WTC11 (cell line): ENCODE results near the gene CLDN7. TPM values are rescaled to one million over a fixed set of nuclear protein-coding genes. Genes with fewer than 3 reads are reported as not detected.

ENCODE experiments used
- ATF1 ChIP-seq: sonication (generic); formaldehyde crosslinking; IDR thresholded peaks from 2 replicates; pipeline ENCODE4 v1.8.1; 2023; ENCODE audit warnings: mild to moderate bottlenecking, moderate library complexity, missing genetic modification reagents
- CREB1 ChIP-seq: sonication (generic); formaldehyde crosslinking; IDR thresholded peaks from 2 replicates; pipeline ENCODE4 v1.8.0; 2023; ENCODE audit warnings: mild to moderate bottlenecking, missing genetic modification reagents
- CREM ChIP-seq: sonication (generic); formaldehyde crosslinking; IDR thresholded peaks from 2 replicates; pipeline ENCODE4 v1.8.1; 2022; ENCODE audit warnings: mild to moderate bottlenecking, missing genetic modification reagents, moderate library complexity
- E2F5 ChIP-seq: sonication (generic); formaldehyde crosslinking; IDR thresholded peaks from 2 replicates; pipeline ENCODE4 v1.8.1; 2022; ENCODE audit warnings: mild to moderate bottlenecking, moderate library complexity, missing genetic modification reagents
- ESRRA ChIP-seq: sonication (generic); formaldehyde crosslinking; IDR thresholded peaks from 2 replicates; pipeline ENCODE4 v1.8.1; 2022; ENCODE audit warnings: mild to moderate bottlenecking, missing genetic modification reagents, borderline replicate concordance
- HMGXB4 ChIP-seq: sonication (generic); formaldehyde crosslinking; IDR thresholded peaks from 2 replicates; pipeline ENCODE4 v1.8.1; 2023; ENCODE audit warnings: mild to moderate bottlenecking, moderate library complexity, missing genetic modification reagents
- IRF2 ChIP-seq: sonication (generic); formaldehyde crosslinking; IDR thresholded peaks from 2 replicates; pipeline ENCODE4 v1.8.0; 2022; ENCODE audit warnings: low read depth, missing genetic modification reagents, borderline replicate concordance
- NFATC4 ChIP-seq: fragments of 250-450 bp; sonication (Bioruptor Pico); IDR thresholded peaks from 2 replicates; pipeline ENCODE4 v1.9.0; 2021; ENCODE audit warnings: mild to moderate bottlenecking
- PRDM15 ChIP-seq: sonication (generic); formaldehyde crosslinking; IDR thresholded peaks from 2 replicates; pipeline ENCODE4 v1.8.0; 2022; ENCODE audit warnings: missing genetic modification reagents
- PREB ChIP-seq: sonication (generic); formaldehyde crosslinking; IDR thresholded peaks from 2 replicates; pipeline ENCODE4 v1.8.1; 2022; ENCODE audit warnings: mild to moderate bottlenecking, missing genetic modification reagents, moderate library complexity, borderline replicate concordance
- PRRX2 ChIP-seq: fragments of 250-450 bp; sonication (Bioruptor Pico); IDR thresholded peaks from 2 replicates; pipeline ENCODE4 v1.8.0; 2021; ENCODE audit warnings: mild to moderate bottlenecking
- RELA ChIP-seq: sonication (generic); formaldehyde crosslinking; IDR thresholded peaks from 2 replicates; pipeline ENCODE4 v1.8.1; 2022; ENCODE audit warnings: missing genetic modification reagents, mild to moderate bottlenecking, borderline replicate concordance
- RORB ChIP-seq: fragments of 250-450 bp; sonication (Bioruptor Pico); IDR thresholded peaks from 2 replicates; pipeline ENCODE4 v1.9.0; 2021; ENCODE audit warnings: mild to moderate bottlenecking
- SOX15 ChIP-seq: fragments of 250-450 bp; sonication (Bioruptor Pico); IDR thresholded peaks from 2 replicates; pipeline ENCODE4 v1.9.0; 2021; ENCODE audit warnings: mild to moderate bottlenecking
- TEAD4 ChIP-seq: sonication (generic); formaldehyde crosslinking; IDR thresholded peaks from 2 replicates; pipeline ENCODE4 v1.8.0; 2022; ENCODE audit warnings: mild to moderate bottlenecking, missing genetic modification reagents
- TP53 ChIP-seq: sonication (generic); formaldehyde crosslinking; IDR thresholded peaks from 2 replicates; pipeline ENCODE4 v1.8.1; 2023; ENCODE audit warnings: mild to moderate bottlenecking, missing genetic modification reagents
- ZNF121 ChIP-seq: sonication (generic); formaldehyde crosslinking; IDR thresholded peaks from 2 replicates; pipeline ENCODE4 v1.8.0; 2023; ENCODE audit warnings: missing genetic modification reagents
- ZNF671 ChIP-seq: fragments of 250-450 bp; sonication (Bioruptor Pico); IDR thresholded peaks from 2 replicates; pipeline ENCODE4 v1.8.0; 2021; ENCODE audit warnings: mild to moderate bottlenecking
- total RNA-seq: library from RNA; stranded (reverse); gene quantifications from 3 replicates; pipeline ENCODE4 v1.2.3, GENCODE V29; 2021
- TF ChIP-seq, protein P1 (sequence below): sonication (generic); formaldehyde crosslinking; IDR thresholded peaks from 2 replicates; pipeline ENCODE4 v1.8.1; 2023; ENCODE audit warnings: mild to moderate bottlenecking, missing genetic modification reagents, borderline replicate concordance
- TF ChIP-seq, protein P2 (sequence below): sonication (generic); formaldehyde crosslinking; IDR thresholded peaks from 2 replicates; pipeline ENCODE4 v1.8.1; 2023; ENCODE audit warnings: mild to moderate bottlenecking, missing genetic modification reagents
- TF ChIP-seq, protein P3 (sequence below): sonication (generic); formaldehyde crosslinking; IDR thresholded peaks from 2 replicates; pipeline ENCODE4 v1.8.1; 2023; ENCODE audit warnings: mild to moderate bottlenecking, missing genetic modification reagents, moderate library complexity
- TF ChIP-seq, protein P4 (sequence below): sonication (generic); formaldehyde crosslinking; IDR thresholded peaks from 2 replicates; pipeline ENCODE4 v1.8.0; 2022; ENCODE audit warnings: mild to moderate bottlenecking, missing genetic modification reagents
- TF ChIP-seq, protein P5 (sequence below): sonication (generic); formaldehyde crosslinking; IDR thresholded peaks from 2 replicates; pipeline ENCODE4 v1.8.0; 2022; ENCODE audit warnings: mild to moderate bottlenecking, missing genetic modification reagents

CLDN7 gene
- total RNA-seq, 1 experiment from 2014 or later: 136 TPM

- TF ChIP-seq, protein P1, sequence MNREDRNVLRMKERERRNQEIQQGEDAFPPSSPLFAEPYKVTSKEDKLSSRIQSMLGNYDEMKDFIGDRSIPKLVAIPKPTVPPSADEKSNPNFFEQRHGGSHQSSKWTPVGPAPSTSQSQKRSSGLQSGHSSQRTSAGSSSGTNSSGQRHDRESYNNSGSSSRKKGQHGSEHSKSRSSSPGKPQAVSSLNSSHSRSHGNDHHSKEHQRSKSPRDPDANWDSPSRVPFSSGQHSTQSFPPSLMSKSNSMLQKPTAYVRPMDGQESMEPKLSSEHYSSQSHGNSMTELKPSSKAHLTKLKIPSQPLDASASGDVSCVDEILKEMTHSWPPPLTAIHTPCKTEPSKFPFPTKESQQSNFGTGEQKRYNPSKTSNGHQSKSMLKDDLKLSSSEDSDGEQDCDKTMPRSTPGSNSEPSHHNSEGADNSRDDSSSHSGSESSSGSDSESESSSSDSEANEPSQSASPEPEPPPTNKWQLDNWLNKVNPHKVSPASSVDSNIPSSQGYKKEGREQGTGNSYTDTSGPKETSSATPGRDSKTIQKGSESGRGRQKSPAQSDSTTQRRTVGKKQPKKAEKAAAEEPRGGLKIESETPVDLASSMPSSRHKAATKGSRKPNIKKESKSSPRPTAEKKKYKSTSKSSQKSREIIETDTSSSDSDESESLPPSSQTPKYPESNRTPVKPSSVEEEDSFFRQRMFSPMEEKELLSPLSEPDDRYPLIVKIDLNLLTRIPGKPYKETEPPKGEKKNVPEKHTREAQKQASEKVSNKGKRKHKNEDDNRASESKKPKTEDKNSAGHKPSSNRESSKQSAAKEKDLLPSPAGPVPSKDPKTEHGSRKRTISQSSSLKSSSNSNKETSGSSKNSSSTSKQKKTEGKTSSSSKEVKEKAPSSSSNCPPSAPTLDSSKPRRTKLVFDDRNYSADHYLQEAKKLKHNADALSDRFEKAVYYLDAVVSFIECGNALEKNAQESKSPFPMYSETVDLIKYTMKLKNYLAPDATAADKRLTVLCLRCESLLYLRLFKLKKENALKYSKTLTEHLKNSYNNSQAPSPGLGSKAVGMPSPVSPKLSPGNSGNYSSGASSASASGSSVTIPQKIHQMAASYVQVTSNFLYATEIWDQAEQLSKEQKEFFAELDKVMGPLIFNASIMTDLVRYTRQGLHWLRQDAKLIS (CRISPR knock-in tag): peak; percentile 34; the same call in 1 of the 2 replicates
- 0 out of 2 replicates have a peak, but pooled peaks have one; percentile 52 for TF ChIP-seq ESRRA (CRISPR knock-in tag)
- TF ChIP-seq PRRX2: no peak
- TF ChIP-seq CREM (CRISPR knock-in tag): no peak; the same call in 1 of the 2 replicates
- TF ChIP-seq, protein P2, sequence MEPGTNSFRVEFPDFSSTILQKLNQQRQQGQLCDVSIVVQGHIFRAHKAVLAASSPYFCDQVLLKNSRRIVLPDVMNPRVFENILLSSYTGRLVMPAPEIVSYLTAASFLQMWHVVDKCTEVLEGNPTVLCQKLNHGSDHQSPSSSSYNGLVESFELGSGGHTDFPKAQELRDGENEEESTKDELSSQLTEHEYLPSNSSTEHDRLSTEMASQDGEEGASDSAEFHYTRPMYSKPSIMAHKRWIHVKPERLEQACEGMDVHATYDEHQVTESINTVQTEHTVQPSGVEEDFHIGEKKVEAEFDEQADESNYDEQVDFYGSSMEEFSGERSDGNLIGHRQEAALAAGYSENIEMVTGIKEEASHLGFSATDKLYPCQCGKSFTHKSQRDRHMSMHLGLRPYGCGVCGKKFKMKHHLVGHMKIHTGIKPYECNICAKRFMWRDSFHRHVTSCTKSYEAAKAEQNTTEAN (CRISPR knock-in tag): 0 out of 2 replicates have a peak, but pooled peaks have one; percentile 41
- TF ChIP-seq PRDM15 (CRISPR knock-in tag): peak; percentile 53; the same call in 1 of the 2 replicates
- TF ChIP-seq E2F5 (CRISPR knock-in tag): peak; percentile 24; the same call in 1 of the 2 replicates
- TF ChIP-seq ZNF121 (CRISPR knock-in tag): no peak
- TF ChIP-seq, protein P3, sequence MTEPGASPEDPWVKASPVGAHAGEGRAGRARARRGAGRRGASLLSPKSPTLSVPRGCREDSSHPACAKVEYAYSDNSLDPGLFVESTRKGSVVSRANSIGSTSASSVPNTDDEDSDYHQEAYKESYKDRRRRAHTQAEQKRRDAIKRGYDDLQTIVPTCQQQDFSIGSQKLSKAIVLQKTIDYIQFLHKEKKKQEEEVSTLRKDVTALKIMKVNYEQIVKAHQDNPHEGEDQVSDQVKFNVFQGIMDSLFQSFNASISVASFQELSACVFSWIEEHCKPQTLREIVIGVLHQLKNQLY: no peak
- no peak for TF ChIP-seq ATF1
- no peak for TF ChIP-seq RELA (CRISPR knock-in tag)
- TF ChIP-seq, protein P4, sequence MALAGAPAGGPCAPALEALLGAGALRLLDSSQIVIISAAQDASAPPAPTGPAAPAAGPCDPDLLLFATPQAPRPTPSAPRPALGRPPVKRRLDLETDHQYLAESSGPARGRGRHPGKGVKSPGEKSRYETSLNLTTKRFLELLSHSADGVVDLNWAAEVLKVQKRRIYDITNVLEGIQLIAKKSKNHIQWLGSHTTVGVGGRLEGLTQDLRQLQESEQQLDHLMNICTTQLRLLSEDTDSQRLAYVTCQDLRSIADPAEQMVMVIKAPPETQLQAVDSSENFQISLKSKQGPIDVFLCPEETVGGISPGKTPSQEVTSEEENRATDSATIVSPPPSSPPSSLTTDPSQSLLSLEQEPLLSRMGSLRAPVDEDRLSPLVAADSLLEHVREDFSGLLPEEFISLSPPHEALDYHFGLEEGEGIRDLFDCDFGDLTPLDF (CRISPR knock-in tag): 0 out of 2 replicates have a peak, but pooled peaks have one; percentile 13
- no peak for TF ChIP-seq SOX15 (CRISPR knock-in tag)
- no peak for TF ChIP-seq TEAD4 (CRISPR knock-in tag)
- no peak for TF ChIP-seq RORB (CRISPR knock-in tag)
- TF ChIP-seq, protein P5, sequence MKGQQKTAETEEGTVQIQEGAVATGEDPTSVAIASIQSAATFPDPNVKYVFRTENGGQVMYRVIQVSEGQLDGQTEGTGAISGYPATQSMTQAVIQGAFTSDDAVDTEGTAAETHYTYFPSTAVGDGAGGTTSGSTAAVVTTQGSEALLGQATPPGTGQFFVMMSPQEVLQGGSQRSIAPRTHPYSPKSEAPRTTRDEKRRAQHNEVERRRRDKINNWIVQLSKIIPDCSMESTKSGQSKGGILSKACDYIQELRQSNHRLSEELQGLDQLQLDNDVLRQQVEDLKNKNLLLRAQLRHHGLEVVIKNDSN (CRISPR knock-in tag): 0 out of 2 replicates have a peak, but pooled peaks have one; percentile 13
- TF ChIP-seq IRF2: no peak
- TF ChIP-seq CREB1 (CRISPR knock-in tag): no peak
- no peak for TF ChIP-seq HMGXB4 (CRISPR knock-in tag)
- TF ChIP-seq TP53 (CRISPR knock-in tag): no peak
- no peak for TF ChIP-seq ZNF671 (CRISPR knock-in tag)
- no peak for TF ChIP-seq NFATC4 (CRISPR knock-in tag)
- no peak for TF ChIP-seq PREB (CRISPR knock-in tag)
Observed at GRCh38 chr17:7260651-7261378, 1.5 kb downstream of the CLDN7 start (continued).
